ENCODE measurements around the gene WNT5A.

Gene WNT5A

GRCh38 chr3:55439657-55440056 lies 47.4 kb downstream of the WNT5A start:
- CTCF ChIA-PET: no interaction called here
- POLR2A ChIA-PET (ENCODE audit: low non-redundant PET): no interaction called here
- no peak for DNase-seq (ENCODE audit: low spot score)
- no peak overlapping the region for H3K27ac ChIP-seq
- no peak for TF ChIP-seq CTCF (conservative IDR thresholded peaks at IDR 0.05; ENCODE audit: low read depth)

- no peak overlapping the region for H3K27ac ChIP-seq
- no peak for DNase-seq (ENCODE audit: low spot score)
- TF ChIP-seq CTCF (conservative IDR thresholded peaks at IDR 0.05; ENCODE audit: low read depth): no peak
- ChIA-PET CTCF (no interaction called here), POLR2A (ENCODE audit: low non-redundant PET) (no interaction called here)
Observed at GRCh38 chr3:55436644-55437043, 50.5 kb downstream of the WNT5A start.

GRCh38 chr3:55435491-55435890 lies 51.6 kb downstream of the WNT5A start:
- CTCF ChIA-PET: interaction anchor here (0.6 kb wide), 1 partner anchor 321 kb away, joined by 3 read pairs; no protein-coding TSS in a partner anchor
- POLR2A ChIA-PET (ENCODE audit: low non-redundant PET): no interaction called here
- TF ChIP-seq CTCF (conservative IDR thresholded peaks at IDR 0.05; ENCODE audit: low read depth): no peak
- no peak overlapping the region for H3K27ac ChIP-seq
- DNase-seq (ENCODE audit: low spot score): no peak

- no peak for DNase-seq (ENCODE audit: low spot score)
- POLR2A ChIA-PET (ENCODE audit: low non-redundant PET): no interaction called here
- TF ChIP-seq CTCF (conservative IDR thresholded peaks at IDR 0.05; ENCODE audit: low read depth): peak; percentile 38; the same call in 1 of the 2 replicates
Observed at GRCh38 chr3:55434789-55435188, 52.3 kb downstream of the WNT5A start.

GRCh38 chr3:55431041-55431440 lies 56.1 kb downstream of the WNT5A start:
- CTCF ChIA-PET: interaction anchor here (0.7 kb wide), 1 partner anchor 440 kb away, joined by 4 read pairs; no protein-coding TSS in a partner anchor
- no peak overlapping the region for H3K27ac ChIP-seq
- POLR2A ChIA-PET (ENCODE audit: low non-redundant PET): no interaction called here
- no peak for DNase-seq (ENCODE audit: low spot score)
- no peak for TF ChIP-seq CTCF (conservative IDR thresholded peaks at IDR 0.05; ENCODE audit: low read depth)

More at GRCh38 chr3:55434789-55435188, 52.3 kb downstream of the WNT5A start:
- CTCF ChIA-PET: interaction anchor here (0.7 kb wide), 1 partner anchor 603 kb away, joined by 3 read pairs; no protein-coding TSS in a partner anchor
- H3K27ac ChIP-seq: no peak overlapping the region

GRCh38 chr3:55427739-55428138 lies 59.4 kb downstream of the WNT5A start:
- no peak for DNase-seq (ENCODE audit: low spot score)
- no peak for TF ChIP-seq CTCF (conservative IDR thresholded peaks at IDR 0.05; ENCODE audit: low read depth)
- ChIA-PET POLR2A (ENCODE audit: low non-redundant PET) (no interaction called here), CTCF (no interaction called here)
- H3K27ac ChIP-seq: no peak overlapping the region

All from RWPE1 (cell line).